ENCODE results near the gene SLC12A7.
"Not testable (repeated sequence)": the region's sequence is repeated elsewhere in the genome, so short reads cannot be mapped to it uniquely, and the experiment has no call there.

SLC12A7 gene

DNA sequence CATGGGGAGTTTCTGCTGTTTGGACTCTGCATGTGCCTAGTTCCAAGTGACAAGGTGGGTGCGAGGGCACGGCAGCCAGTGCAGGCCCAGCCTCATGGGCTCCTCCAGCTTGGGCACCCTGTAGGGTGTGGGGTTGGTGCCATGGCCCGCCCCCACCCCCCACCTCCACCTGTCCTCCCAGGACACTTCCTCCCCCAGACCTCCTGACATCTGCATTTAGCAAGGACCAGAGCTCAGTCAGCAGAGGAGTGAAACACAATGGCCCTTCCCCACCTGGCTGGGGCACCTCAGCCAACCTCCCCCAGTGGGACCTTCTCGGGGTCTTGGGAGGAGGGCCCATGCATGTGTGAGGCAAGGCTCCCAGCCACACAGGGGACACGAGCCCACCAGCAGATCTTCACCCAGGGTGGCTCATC, 105.2 kb downstream of the SLC12A7 start:
- no peak for DNase-seq (ENCODE audit: low spot score)

DNA sequence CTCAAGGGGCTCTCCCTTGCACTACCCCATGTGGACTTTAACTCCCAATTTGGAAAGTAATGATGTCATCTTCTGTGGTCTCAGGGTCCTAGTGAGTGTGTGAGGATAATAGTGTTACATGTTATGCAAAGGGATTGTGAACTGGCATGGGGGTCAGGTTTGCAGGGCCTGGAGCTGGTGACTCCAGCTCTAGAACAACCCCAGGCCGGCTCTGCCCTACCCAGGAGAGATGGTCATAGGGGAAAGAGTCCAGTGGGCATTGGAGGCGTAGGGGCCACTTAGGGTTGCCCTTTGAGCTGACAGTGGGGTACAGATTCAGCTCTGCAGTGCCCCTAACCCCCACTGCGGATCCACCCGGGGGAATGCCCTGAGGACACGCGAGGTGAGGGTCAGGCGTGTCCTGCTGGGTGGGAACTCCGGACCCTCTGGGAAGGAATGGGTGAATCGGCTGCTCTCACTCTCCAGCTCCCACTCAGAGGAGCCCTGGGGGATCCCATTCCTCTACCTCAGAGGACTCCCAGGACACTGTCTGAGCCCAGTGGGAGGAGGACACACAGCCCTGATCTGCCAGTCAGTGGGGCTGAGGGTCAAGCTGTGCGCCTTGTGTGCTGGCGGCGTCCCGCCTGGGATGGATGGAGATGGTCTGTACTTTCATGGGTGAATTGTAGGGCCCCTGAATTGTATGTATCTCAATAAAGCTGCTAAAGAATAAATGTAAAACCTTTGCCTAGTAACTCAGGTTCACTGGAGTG, 105.8 kb downstream of the SLC12A7 start:
- DNase-seq (ENCODE audit: low spot score) = no peak

DNA sequence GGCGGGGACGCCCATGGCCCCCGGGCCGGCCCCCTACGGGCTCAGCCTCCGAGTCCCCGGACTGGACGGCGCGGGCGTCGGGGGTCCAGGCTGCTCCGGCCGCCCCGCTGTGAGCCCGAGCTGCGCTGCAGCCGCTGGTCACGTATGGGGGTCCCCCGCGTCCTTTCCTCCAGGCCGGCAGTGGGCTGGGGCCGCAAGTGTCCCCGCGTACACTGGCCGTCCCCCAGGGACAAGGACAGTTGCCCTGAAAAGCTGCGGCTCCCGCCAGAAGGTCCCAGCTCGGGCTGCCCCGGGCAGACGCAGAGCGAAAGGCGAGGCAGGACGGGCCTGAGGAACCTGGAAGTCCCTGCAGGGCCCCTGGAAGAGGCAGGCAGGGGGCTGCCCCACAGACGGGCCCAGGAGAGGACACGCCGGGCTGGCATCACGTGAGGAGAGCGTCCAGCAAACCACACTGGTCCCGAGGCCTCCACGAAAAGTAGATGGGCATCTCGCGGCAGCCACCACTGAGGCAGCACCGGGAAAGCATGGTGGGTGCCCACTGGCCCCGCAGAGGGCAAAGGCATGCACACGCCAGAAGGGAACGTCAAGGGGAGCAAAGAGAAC, 106.5 kb downstream of the SLC12A7 start:
- no peak for DNase-seq (ENCODE audit: low spot score)

DNA sequence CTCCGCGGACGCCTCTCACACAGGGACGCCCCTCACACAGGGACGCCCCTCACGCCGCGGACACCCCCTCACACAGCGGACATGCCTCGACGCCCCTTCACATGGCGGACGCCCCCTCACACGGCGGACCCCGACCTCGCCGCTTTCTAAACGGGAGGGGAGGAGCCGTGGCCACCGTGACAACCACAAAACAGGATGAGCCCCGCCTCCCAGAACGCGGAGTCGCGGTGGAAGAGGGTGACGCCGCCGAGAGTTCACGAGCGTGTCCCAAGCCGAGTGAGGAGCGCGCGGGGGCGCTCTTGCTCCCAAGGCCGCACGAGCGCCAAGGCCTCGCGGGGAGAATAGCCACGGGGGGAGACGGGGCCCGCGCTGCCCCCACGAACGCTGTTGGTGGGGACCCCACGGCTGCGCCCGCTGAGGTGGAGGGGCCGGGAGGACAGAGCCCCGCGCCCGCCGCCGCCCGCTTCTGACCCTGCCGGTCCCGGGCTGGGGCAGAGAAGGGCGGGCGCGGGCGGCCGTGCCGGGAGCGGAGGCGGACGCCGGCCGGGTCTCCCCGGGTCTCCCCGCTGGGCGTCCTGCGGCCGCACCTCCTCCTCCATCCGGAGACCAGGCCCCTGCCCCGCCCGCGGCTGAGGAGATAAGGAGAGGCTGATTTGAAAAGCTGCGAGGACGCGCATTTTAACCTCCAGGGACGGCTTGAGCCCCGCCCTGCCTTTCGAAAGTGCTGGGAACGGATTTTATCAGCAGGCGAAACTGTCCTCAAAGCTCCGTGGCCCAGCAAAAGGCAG, 107.2 kb downstream of the SLC12A7 start:
- no peak for DNase-seq (ENCODE audit: low spot score)

DNA sequence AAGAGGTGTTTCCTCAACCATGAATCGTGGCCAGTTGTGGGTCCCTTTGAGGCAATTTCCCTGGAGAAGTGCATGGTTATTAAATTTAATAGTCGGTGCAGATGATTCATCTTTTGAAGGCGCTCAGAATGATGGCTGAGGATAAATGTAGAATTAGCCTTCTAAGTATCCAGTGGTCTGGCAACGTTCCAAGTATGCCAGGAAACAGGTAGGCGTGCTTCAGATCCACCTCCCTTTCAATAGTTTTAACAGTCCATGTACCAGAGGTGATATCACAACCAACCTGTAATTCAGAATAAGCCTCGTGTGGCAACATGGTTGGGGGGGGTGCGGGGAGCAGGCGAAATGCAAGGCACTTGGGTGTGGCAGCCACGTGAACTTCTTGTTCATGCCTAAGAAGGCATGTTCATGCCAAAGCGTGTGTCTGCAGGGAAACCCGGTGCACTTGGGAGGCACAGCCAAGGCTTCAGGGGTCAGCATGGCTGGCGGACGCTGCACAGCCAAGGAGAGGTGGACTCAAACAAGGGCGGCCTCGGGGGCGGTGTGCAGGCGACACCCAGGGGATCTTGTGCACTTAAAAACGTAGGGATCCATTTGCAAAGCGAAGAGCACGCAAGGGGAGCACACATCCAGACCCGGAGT, 108.4 kb downstream of the SLC12A7 start:
- no peak for DNase-seq (ENCODE audit: low spot score)

DNA sequence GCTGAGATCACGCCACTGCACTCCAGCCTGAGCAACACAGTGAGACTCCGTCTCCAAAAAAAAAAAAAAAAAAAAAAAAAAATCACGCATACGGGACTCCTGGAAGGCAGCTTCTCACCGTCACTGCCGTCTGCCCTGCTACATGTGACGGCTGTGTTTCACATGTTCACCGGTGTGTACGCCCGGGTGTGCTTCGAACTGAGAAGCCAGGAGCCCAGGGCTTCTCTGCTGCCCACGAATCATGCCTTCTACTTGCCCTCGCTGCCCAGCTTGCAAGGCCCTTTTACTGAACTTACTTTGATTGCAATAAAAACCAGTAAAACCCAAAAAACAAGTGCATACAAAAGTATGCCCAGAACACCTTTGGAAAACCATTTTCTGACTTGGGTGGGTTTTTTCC, 109.0 kb downstream of the SLC12A7 start:
- DNase-seq (ENCODE audit: low spot score) = no peak

DNA sequence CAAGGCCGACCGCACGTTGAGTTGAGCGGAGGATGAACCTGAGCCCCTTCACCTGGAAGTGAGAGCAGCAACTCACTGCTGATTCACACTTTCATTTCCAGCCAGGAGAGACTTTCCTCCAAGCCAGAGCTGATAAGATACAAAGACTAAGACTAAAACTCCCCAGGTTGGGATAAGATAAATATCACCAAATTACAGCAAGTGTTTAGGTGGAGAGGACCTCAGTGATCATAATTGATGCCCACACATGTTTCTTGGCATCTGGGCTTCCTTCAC, 109.7 kb downstream of the SLC12A7 start:
- no peak for DNase-seq (ENCODE audit: low spot score)

DNA sequence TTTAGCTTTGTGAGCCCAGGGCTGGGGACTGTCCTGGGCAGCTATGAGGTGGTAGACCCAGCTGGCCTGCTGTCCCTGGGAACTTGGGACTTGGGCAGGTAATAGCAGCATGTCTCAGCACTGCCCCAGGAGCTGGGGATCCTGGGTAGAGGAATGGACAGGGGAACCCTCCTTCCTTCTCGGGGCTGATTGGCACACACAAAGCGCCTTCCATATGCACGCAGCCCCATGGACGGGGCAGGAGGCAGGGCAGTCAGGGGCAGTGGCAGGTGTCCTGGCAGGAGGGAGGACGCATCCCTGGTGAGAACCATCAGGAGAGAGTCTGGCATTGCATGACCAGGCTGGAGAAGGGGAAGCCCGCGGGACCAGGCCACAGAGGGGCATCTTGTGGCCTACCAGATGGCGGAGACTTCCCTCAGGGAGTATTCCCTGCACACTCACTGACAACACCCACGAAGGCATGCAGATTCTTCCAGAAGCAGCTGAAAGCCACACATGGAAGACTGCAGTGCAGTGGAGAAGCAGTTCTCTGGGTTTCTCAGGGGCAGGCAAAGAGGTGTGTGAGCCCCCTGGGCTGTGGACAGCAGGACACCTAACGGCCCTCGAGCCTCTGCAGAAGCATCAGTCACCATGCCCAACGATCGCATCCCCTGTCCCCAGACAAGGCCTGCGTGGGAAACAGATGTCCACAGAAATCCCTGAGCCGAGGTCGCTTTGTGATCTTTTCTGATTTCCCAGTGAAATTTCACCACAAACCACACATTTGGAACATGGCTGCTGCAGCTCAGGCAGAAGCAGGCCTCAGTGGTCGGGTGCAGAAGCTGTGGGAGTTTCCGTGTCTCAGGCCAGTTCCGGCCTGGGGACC, 110.2 kb downstream of the SLC12A7 start:
- DNase-seq (ENCODE audit: low spot score) = no peak

DNA sequence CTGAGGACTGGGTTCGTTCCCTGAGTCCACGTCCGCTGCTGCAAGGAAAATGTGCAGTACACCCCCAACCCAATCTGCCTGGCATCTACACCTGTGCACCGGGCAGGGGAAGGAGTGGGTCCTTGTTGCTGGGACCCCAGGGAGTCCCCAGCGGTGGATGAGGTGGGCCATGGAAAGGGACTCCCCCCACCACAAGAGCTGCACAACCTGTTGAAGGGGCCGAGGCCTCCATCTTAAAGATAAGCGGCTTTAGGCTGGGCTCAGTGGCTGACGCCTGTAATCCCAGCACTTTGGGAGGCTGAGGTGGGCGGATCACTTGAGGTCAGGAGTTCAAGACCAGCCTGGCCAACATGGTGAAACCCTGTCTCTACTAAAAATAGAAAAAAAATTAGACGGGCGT, 111.0 kb downstream of the SLC12A7 start:
- DNase-seq (ENCODE audit: low spot score) = not testable (repeated sequence)
